OCI-LY7 (cell line): ENCODE data around the gene ZNF536. TPM values are rescaled to one million over a fixed set of nuclear protein-coding genes. Genes with fewer than 3 reads are reported as not detected.

Experiments used
- BruUV-seq: library from RNA; stranded (reverse); fragments of 400-500 nt; replicated peaks from 2 replicates; lab custom pipeline; 2021; lab: Mats Ljungman, UMichigan
- CTCF ChIA-PET: fragments of 300-600 bp; sonication (Branson Sonifier 250); formaldehyde crosslinking; loops from one replicate; lab custom pipeline; 2022; ENCODE audit warnings: antibody characterized with exemption; ENCODE audit not compliant: unreplicated experiment; lab: Charles Lee
- POLR2A ChIA-PET: fragments of 300-600 bp; sonication (Branson Sonifier 250); formaldehyde crosslinking; loops from one replicate; lab custom pipeline; 2022; ENCODE audit warnings: antibody characterized with exemption; lab: Charles Lee
- DNase-seq: peaks from one replicate; pipeline ENCODE4 v3.0.0-alpha.2; 2015; ENCODE audit warnings: low spot score
- H2AFZ ChIP-seq: fragments of 200-600 bp; sonication (generic), shearing (Covaris generic); 2 replicates; pipeline ENCODE4 v1.6.1; 2014; ENCODE audit warnings: mild to moderate bottlenecking, antibody characterized with exemption, low read length, moderate library complexity
- H3K27ac ChIP-seq: fragments of 200-600 bp; sonication (generic); 2 replicates; pipeline ENCODE4 v1.5.1; 2014; ENCODE audit warnings: mixed run types, low read depth, mild to moderate bottlenecking, moderate library complexity, low read length, inconsistent platforms; ENCODE audit not compliant: poor library complexity, severe bottlenecking
- H3K36me3 ChIP-seq: fragments of 200-600 bp; sonication (generic); 2 replicates; pipeline ENCODE4 v1.6.1; 2014; ENCODE audit warnings: mild to moderate bottlenecking, antibody characterized with exemption, low read length, moderate library complexity, mixed read lengths; ENCODE audit not compliant: insufficient read depth
- H3K4me1 ChIP-seq: fragments of 200-600 bp; sonication (generic); 2 replicates; pipeline ENCODE4 v1.5.1; 2014; ENCODE audit warnings: mild to moderate bottlenecking, low read length; ENCODE audit not compliant: insufficient read depth, poor library complexity, severe bottlenecking
- H3K4me2 ChIP-seq: fragments of 200-600 bp; sonication (generic); 2 replicates; pipeline ENCODE4 v1.6.1; 2014; ENCODE audit warnings: mild to moderate bottlenecking, low read length
- H3K4me3 ChIP-seq: fragments of 200-600 bp; sonication (generic); 2 replicates; pipeline ENCODE4 v1.5.1; 2014; ENCODE audit warnings: mild to moderate bottlenecking, low read depth, low read length; ENCODE audit not compliant: poor library complexity, severe bottlenecking
- H3K79me2 ChIP-seq: fragments of 200-600 bp; sonication (generic); 2 replicates; pipeline ENCODE4 v1.6.1; 2016; ENCODE audit warnings: low read depth, mild to moderate bottlenecking, low read length, moderate library complexity, mixed read lengths; ENCODE audit not compliant: insufficient read depth
- H3K9me2 ChIP-seq: fragments of 200-600 bp; sonication (generic); 2 replicates; pipeline ENCODE4 v1.6.1; 2016; ENCODE audit warnings: mild to moderate bottlenecking, low read length, mixed read lengths; ENCODE audit not compliant: insufficient read depth
- H3K9me3 ChIP-seq: fragments of 200-600 bp; sonication (generic); 2 replicates; pipeline ENCODE4 v1.6.1; 2014; ENCODE audit warnings: mild to moderate bottlenecking, mixed run types, low read length, mixed read lengths
- H4K20me1 ChIP-seq: fragments of 200-600 bp; sonication (generic); 2 replicates; pipeline ENCODE4 v1.6.1; 2014; ENCODE audit warnings: mild to moderate bottlenecking, antibody characterized with exemption, low read length, moderate library complexity, mixed read lengths; ENCODE audit not compliant: insufficient read depth
- CTCF ChIP-seq: fragments of 200-600 bp; sonication (generic); conservative IDR thresholded peaks from 2 replicates; pipeline ENCODE4 v1.5.1; 2014; ENCODE audit warnings: mild to moderate bottlenecking, antibody characterized with exemption, low read length, moderate library complexity, mixed read lengths
- EZH2phosphoT487 ChIP-seq: fragments of 200-600 bp; sonication (generic); IDR thresholded peaks from 2 replicates; pipeline ENCODE4 v1.6.1; 2018; ENCODE audit warnings: low read depth, borderline replicate concordance, mild to moderate bottlenecking, mixed run types, antibody characterized with exemption, low read length, moderate library complexity, mixed read lengths
- intact Hi-C: fragments of 100-400 bp; cut with micrococcal nuclease; formaldehyde crosslinking; loops from one replicate; pipeline ENCODE4 v1.10.0; 2022; ENCODE audit not compliant: unreplicated experiment
- total RNA-seq, 2 experiments: library from RNA; depleted of rRNA in 1 of 2; stranded (reverse); fragments of >200 nt in 1 of 2; shearing (Covaris generic) in 1 of 2; gene quantifications; 2 replicates each; pipeline ENCODE4 v1.2.3, GENCODE V29; 2014 to 2022

The ZNF536 gene
- total RNA-seq, 2 experiments from 2014 or later = 0.06 to 0.30 TPM

DNA sequence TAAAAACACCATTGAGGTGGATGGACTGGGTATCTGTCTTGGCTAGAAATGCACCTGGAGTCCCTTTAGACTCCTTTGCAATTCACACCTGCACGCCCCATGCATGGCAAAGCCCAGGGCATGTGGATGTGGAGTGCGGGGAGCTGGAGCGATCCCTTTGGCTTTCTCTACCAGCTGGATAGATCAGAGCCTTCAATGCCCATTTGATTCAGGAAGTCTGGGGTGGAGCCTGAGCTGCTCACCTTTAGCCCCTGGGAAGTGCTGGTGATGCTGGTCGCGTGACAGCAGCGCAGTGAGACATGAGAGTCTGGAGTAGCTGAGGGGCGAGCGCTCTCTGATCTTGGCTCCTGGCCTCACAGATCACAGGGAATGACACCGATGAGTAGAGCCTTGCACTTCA, 4.8 kb upstream of the ZNF536 start:
- Histone ChIP-seq H3K4me1 (no peaks in the 10 kb centered on the region), H3K4me3 (no peak overlapping the region), H2AFZ (no peak overlapping the region), H3K4me2 (no peak overlapping the region), H4K20me1 (no peaks in the 10 kb centered on the region), H3K27ac (no peak overlapping the region), H3K79me2 (no peaks in the 10 kb centered on the region), H3K9me2 (no peaks in the 10 kb centered on the region), H3K9me3 (no peaks in the 10 kb centered on the region), H3K36me3 (no peaks in the 10 kb centered on the region)
- intact Hi-C loops = no loop called here
- no peak for DNase-seq
- TF ChIP-seq CTCF (no peak), EZH2phosphoT487 (no peak)
- ChIA-PET POLR2A (no interaction called here), CTCF (no interaction called here)
- no TSS peak for BruUV-seq

- TF ChIP-seq CTCF (no peak), EZH2phosphoT487 (no peak)
- Histone ChIP-seq H4K20me1 (no peaks in the 10 kb centered on the region), H3K4me3 (no peak overlapping the region), H3K4me2 (no peak overlapping the region), H3K36me3 (no peaks in the 10 kb centered on the region), H3K4me1 (no peaks in the 10 kb centered on the region), H3K27ac (no peak overlapping the region), H3K9me2 (no peaks in the 10 kb centered on the region), H3K79me2 (no peaks in the 10 kb centered on the region), H3K9me3 (no peaks in the 10 kb centered on the region), H2AFZ (no peak overlapping the region)
- no TSS peak for BruUV-seq
- ChIA-PET POLR2A (no interaction called here), CTCF (no interaction called here)
- intact Hi-C loops = no loop called here
- no peak for DNase-seq
These were observed 2.4 kb upstream of the ZNF536 start for GRCh38 chr19:30369833-30370232.

GRCh38 chr19:30371161-30371836, 885 bp upstream of the ZNF536 start:
- ChIA-PET CTCF (no interaction called here), POLR2A (no interaction called here)
- no peak for DNase-seq
- no peaks in the 10 kb centered on the region for H3K36me3 ChIP-seq
- no peak overlapping the region for H3K4me3 ChIP-seq
- H3K4me2 ChIP-seq = no peak overlapping the region
- no peaks in the 10 kb centered on the region for H3K79me2 ChIP-seq
- no peak overlapping the region for H2AFZ ChIP-seq
- no peak for TF ChIP-seq CTCF
- no peak for TF ChIP-seq EZH2phosphoT487
- no peaks in the 10 kb centered on the region for H3K4me1 ChIP-seq
- intact Hi-C loops = no loop called here
- no peaks in the 10 kb centered on the region for H3K9me3 ChIP-seq
- BruUV-seq = no TSS peak
- H3K9me2 ChIP-seq = no peaks in the 10 kb centered on the region
- no peaks in the 10 kb centered on the region for H4K20me1 ChIP-seq
- H3K27ac ChIP-seq = no peak overlapping the region
